AG09309 (cell line): ENCODE data around the gene NECAB2.

Experiments
- DNase-seq: peaks from one replicate; pipeline ENCODE4 v3.0.0-alpha.2; 2010; ENCODE audit warnings: low read depth
- H3K4me3 ChIP-seq: 2 replicates; pipeline ENCODE4 v1.5.1; 2011; ENCODE audit warnings: mild to moderate bottlenecking, low read depth, low read length, moderate library complexity; ENCODE audit not compliant: control insufficient read depth
- TF ChIP-seq, protein P1 (sequence below): IDR thresholded peaks from 2 replicates; pipeline ENCODE4 v1.5.1; 2011; ENCODE audit warnings: mild to moderate bottlenecking, low read depth, low read length, inconsistent platforms; ENCODE audit not compliant: insufficient read depth, control insufficient read depth; ENCODE audit errors: missing control alignments

NECAB2 gene

DNA sequence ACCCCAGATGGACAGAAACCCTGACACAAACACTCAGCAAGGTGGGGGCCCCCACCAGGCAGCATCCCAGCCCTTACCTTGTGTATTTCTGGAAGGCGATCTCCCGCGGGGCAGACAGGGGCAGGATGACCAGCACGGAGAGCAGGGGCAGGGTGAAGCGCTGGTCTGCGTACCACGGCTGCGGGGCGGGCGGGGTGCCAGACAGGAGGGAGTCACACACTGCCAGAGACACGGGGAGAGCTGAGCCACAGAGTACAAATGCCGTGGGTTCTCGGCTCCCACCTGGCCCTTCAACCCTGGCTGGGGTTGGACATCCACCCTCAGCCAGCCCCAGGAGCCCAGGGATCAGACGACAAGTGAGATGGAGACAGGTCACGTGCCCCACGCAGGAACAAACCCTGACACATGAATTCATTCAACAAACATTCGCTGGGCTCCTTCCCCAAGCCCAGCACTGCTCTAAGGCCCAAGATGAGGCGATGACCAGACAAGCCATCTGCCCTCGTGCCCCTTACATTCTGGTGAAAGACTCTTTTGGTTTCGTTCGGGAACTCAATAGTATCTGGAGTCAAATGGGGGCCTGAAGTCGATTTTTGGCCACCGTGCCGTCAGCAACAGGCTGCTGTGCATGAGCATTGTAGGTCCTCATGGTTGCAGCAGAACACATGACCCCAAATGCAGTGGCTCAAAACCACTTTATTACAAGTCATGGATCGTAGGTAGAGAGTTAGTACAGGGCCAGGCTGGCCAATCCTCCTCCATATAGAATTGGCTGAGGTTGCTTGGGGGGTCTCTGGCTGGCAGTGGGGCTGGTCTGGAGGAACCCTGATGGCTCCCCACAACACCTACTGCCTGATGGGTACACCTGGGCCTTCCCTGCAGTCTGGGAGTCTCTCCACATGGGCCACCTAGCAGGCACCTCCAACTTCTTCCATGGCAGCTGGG is 65.5 kb downstream of the NECAB2 start:
- DNase-seq: no peak
- no peak overlapping the region for H3K4me3 ChIP-seq
- TF ChIP-seq, protein P1, sequence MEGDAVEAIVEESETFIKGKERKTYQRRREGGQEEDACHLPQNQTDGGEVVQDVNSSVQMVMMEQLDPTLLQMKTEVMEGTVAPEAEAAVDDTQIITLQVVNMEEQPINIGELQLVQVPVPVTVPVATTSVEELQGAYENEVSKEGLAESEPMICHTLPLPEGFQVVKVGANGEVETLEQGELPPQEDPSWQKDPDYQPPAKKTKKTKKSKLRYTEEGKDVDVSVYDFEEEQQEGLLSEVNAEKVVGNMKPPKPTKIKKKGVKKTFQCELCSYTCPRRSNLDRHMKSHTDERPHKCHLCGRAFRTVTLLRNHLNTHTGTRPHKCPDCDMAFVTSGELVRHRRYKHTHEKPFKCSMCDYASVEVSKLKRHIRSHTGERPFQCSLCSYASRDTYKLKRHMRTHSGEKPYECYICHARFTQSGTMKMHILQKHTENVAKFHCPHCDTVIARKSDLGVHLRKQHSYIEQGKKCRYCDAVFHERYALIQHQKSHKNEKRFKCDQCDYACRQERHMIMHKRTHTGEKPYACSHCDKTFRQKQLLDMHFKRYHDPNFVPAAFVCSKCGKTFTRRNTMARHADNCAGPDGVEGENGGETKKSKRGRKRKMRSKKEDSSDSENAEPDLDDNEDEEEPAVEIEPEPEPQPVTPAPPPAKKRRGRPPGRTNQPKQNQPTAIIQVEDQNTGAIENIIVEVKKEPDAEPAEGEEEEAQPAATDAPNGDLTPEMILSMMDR: no peak

DNA sequence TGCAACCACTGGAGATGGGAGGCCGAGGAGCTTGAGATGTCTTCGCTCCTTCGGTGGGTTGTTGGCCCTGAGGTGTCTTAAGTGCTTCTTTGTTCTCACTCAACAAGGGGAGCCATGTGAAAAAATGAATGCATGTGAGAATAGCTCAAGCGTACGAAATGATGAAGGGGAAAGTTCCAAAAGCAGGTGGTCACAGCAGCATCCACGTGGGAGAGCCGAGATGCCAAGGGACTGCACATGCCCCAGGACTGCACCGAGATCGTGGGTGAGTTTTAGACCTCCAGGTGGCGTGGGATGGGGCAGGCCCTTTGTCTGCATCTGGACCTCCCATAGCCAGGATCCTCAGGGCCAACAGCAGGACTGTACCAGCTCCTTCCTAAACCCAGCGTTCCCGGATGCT is 66.5 kb downstream of the NECAB2 start:
- TF ChIP-seq, protein P1: no peak
- H3K4me3 ChIP-seq: no peak overlapping the region
- DNase-seq: no peak

DNA sequence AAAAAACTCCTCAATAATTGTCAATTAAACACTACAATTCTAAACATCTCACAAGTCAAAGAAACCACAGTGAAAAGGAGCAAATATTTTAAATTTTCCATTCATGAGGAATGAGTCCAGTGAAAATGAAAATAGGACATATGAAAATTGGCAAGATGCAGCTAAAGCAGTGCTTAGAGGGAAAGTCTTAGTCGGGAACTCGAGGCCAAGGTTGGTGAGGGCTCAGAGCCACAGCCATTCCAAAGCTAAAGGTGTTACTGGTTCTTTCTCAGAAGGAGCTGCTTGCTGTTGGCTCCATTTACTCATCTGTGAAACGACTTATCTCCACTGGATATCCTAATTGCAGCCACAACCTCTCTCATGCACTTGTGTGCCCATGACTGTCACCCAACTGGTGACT is 68.1 kb downstream of the NECAB2 start:
- DNase-seq: no peak
- TF ChIP-seq, protein P1: no peak
- no peak overlapping the region for H3K4me3 ChIP-seq

DNA sequence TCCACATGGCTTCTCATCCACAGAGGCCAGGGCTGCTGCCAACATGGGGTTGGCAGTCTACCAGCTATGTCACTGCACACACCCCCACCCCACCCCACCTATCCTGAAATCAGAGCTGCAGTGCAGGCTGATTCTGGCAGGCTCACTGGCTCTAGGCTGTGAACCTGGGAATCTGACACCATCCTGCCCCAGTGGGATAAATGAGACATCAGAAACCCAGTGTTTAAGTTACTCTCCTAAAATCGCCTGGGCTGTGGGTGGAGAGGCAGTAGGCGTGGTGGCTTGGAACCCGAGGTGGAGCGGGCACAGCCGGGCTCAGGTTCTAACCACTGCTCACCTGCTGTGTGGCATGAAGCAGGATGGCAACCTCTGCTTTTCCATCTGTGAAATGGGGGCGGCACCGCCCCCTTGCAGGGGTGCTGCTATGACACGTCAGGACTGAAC is 69.0 kb downstream of the NECAB2 start:
- TF ChIP-seq, protein P1: no peak
- no peak overlapping the region for H3K4me3 ChIP-seq
- no peak for DNase-seq

DNA sequence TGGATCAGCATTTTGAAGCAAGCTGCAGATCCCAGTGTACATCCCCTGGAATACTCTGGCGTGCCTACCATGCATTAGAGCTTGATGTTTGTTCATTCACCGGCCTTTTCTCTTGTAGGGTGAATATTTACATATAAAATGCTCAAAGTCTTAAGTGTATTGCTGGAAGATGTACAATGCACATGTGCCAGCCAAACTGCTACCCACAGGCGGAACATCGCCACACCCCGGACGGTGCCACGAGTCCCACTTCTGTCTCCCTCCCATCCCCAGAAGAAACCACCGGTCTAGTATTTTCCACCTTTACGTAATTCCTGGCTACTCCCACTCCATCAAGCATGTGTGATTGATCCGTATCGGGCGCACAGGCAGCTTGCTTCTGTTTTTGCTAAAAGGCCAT is 70.4 kb downstream of the NECAB2 start:
- TF ChIP-seq, protein P1: no peak
- no peak for DNase-seq
- H3K4me3 ChIP-seq: no peak overlapping the region

DNA sequence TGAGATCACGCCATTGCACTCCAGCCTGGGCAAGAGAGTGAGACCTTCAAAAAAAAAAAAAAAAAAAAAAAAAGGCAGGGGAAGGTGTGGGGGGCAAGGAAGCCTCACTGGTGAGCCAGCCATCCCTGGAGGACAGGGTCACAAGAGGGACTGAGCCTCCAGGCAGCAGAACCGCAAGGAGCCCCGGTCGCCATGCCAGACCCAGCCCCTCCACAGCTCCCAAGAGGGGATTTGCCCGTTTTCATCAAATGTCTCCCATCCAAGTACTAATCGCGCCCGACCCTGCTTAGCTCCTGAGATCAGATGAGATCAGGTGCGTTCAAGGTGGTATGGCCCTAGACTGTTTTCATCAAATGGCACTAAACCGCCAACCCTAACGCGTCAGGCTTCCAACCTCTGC is 71.7 kb downstream of the NECAB2 start:
- TF ChIP-seq, protein P1: no peak

More for the DNA sequence above, 71.7 kb downstream of the NECAB2 start:
- no peak overlapping the region for H3K4me3 ChIP-seq
- DNase-seq: no peak
